T-helper 2 cell (primary cell): ENCODE data around the gene MYBBP1A.

Experiments
- DNase-seq, 5 experiments: peaks; one replicate each; pipeline versions ENCODE4 v3.0.0 to v3.0.0-alpha.2; 2012 to 2022

Gene MYBBP1A

GRCh38 chr17:4514779-4515178 is 40.4 kb downstream of the MYBBP1A start:
- no peak for DNase-seq

- no peak for DNase-seq
Observed at GRCh38 chr17:4514206-4514605, 41.0 kb downstream of the MYBBP1A start.

- no peak for DNase-seq
Observed at GRCh38 chr17:4513113-4514032, 41.8 kb downstream of the MYBBP1A start.

DNA sequence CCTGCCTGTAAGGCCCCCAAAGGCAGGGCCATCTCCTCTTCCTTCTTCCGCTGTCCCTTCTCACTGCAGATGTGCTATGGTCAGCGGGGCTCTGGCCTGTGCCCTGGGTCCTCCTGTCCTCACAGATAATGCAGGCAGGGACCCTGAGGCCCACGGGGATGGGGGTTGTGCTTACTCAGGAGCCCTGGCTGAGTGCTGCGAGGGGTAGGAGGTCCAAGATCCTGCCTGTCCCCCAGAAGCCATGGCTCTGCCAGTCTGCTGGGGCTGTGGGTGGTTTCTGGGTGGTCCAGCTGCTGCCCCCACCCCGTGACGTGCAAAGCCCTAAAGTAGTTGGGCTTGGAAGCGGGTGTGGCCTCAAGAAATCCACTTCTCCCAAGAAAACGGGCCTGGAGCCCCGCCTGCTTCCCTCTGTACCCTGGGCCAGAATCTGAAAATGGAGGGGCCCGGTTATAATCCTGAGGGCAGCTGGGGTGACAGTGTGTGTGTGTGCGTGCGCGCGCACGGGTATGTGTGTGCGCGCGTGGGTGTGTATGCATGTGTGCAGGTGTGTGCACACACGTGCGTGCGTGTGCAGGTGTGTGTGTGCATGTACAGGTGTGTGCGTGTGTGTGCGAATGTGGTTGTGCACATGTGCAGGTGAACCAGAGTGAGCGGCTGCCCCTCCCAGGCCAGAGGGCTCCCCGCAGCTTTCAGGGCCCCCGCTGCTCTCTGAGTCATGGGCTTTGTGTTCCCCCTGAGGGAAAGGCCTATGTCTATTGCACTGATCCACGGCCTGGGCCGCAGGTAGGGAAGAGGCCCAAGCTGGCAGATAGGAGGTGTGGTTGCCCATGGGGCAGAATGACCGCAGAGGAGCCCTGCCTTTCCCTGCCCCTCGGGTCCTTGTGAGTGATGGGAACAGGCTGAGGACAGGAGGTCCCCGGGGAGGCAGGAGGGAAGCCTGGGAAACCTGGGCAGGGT is 42.8 kb downstream of the MYBBP1A start:
- DNase-seq = no peak

DNA sequence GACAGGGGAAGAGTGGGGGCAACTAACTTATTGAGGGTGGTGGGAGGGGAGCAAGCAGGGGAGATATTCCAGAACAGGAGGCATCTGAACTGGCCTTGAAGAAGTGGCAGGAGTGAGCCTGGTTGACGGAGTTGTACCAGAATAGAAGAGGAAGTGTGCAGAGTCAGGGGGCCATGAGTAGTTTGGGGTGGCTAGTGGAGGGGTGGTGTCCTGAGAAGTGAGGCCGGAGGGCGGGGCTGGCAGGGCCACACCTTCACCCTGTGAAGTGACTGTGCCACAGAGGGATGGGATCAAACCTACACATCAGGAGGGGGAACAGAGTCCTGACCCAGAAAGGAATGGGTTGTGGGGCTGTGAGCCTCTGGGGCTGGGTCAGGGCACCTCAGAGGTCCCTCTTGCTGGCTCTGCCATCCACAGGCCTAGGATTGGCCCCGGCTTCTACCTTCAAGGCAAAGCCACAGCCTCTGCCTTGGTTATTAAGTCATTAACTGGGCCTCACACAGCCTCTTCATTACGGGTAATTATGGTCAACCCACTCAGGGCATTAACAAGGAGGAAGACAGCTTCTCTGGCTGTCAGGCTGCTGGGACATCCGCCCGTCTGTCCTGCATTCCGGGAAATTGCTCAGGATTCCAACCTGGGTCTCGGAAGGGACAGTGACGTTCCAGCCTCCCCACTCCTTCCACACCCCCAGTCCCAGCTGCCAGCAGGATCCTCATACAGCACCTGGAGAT is 43.8 kb downstream of the MYBBP1A start:
- DNase-seq = no peak

GRCh38 chr17:4510618-4510941 is 44.6 kb downstream of the MYBBP1A start:
- DNase-seq = no peak

DNA sequence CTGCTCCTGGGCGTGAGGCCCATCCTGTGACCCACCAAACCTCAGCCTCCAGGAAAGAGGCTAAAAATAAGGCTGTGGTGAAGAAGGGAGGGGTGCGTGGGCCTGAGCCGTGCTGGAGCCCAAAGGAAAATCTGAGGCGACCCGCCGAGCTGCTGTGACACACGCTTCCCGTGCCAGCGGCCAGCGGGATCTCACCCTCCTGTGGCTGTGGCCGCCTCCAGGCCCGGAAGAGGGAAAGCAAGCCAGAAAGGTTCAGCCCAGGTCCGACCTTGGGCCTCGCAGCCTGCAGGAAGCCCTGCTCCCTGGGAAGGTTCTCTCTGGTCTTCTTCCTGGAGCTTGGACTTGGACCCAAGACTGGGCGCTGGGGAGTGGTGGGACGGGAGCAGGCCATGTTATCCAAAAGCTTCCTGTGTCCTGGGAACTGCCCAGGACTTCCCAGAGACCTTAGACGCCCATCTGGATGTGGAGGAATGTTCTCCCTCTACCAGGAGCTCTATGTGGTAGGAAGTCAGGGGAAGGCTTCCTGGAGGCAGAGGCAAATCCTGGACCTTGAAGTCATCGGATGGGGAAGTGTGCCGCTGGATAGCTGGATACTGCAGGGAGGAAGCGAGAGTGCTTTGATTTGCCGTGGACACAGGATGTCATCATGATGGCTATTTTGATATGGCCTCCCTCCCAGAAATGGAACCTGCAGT is 45.1 kb downstream of the MYBBP1A start:
- no peak for DNase-seq

DNA sequence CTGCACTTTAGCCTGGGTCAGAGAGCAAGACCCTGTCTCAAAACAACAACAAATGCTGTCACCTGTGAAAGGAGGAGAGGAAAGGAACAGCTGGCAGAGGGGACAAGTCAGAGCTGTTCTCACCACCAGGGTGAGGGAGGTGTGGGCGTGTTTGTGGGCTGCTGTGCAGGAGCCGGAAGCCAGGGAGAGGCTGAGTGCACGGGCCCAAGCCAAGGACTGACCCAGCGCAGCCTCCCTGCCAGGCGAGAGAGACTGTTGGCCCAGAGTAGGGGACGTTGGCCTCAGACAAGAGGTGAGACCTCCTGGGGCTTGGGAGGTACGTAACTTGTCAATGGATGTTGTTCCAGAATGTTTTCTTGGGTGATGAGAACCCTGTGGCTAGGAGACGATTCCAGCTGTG is 45.8 kb downstream of the MYBBP1A start:
- peak in 1 of 5 experiments; percentile 60 for DNase-seq

- no peak for DNase-seq
Observed at GRCh38 chr17:4508207-4508606, 47.0 kb downstream of the MYBBP1A start.

DNA sequence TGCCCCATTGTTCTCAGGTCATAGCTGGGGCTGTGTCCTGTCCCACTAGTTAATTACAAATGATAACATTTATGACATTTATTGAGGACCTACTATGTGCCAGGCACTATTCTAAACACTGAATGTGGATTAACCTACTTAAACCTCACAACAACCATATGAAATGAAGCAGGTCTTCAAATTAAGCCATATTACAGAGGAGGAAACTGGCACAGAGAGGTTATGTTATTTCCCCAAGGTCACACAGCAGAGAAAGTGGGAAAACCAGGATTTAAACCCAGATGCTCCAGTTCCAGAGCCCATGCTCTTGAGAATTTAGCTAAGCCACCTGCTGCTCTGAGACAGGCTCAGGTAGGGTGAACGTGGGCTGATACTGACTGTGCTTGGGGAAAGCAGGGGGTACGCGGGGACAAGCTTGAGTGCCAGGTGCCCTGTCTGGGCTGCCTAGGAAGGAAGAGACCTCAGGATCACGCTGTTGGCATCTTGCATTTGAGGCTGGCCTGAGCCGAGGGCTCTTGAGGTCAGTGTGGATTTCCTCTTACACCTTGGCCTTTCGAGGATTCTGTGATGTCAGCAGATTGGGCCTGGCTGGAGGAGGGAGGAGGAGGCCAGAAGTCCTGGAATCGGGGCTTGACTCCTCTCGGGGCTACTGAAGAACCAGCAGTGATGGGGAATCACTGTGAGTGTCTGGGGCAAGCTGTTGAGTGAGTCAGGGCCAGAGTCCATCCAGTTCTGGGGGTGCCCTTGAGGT is 47.6 kb downstream of the MYBBP1A start:
- DNase-seq = no peak

- no peak for DNase-seq
Observed at GRCh38 chr17:4506892-4507291, 48.3 kb downstream of the MYBBP1A start.

GRCh38 chr17:4506175-4506813 is 48.9 kb downstream of the MYBBP1A start:
- no peak for DNase-seq

DNA sequence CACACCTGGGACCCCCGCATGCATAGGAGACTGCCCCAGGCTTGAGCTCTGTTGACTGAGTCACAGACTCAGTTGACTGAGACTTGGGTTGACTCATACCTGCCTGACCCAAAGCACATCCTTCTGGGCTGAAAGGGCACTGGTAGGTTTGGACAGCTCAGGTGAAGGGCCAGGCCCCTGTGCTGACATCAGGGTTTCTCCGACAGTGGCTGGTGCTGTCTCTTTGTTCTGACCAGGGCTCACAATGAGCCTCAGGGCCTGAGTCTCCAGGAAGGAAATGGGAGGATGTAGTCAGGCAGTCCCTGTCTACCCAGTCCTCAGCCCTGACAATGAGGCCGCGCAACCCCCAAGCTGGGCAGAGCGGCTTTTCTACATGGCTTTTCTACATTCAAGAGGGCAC is 50.0 kb downstream of the MYBBP1A start:
- DNase-seq = no peak

DNA sequence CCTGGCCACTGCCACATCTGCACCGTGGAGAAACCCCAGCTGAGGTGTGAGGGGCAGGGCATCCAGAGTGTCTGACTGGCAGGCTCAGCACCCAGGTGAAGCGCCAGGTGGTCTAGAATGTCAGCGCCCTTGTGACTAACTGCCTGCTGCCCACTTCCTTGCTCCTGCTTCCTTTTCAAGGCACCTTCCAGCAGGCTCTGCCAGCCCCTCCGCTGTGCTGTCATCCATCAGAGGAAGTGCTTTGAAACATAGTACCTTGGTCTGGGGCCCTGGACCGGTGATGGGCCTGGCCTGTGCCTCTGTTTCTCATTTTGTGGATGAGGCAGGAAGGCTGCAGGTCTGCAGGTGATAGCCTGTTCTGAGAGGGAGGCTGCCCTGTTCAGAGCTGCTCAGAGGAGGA is 51.0 kb downstream of the MYBBP1A start:
- no peak for DNase-seq

GRCh38 chr17:4503283-4504025 is 51.7 kb downstream of the MYBBP1A start:
- no peak for DNase-seq

GRCh38 chr17:4502466-4503154 is 52.6 kb downstream of the MYBBP1A start:
- no peak for DNase-seq

GRCh38 chr17:4501295-4501949 is 53.8 kb downstream of the MYBBP1A start:
- DNase-seq = no peak

DNA sequence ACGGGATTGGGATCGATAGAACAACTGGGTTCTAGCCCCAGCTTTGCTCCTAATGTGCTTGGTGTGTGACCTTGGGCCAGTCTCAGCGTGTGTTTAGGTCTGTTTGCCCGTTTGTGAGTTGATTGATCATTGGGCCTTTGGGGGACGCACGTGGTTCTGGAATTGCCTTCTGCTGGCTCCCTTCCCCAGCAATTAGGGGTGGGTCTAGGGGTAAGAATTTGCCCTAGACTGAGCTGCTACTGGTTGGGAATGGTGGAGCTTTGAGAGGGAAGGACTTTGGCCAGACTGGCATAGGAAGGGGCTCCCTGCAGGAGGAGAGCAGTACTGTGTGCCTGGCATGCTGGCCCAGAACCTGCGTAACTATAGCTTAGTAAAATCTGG is 55.0 kb downstream of the MYBBP1A start:
- no peak for DNase-seq
